Duodenal mucosa (tissue), 2 donors: ENCODE data around the gene CYTH1.
"Not testable (repeated sequence)": the region's sequence is repeated elsewhere in the genome, so short reads cannot be mapped to it uniquely, and the experiment has no call there.

ENCODE experiments used
- H3K27ac ChIP-seq: one replicate; pipeline ENCODE4 v1.7.0; 2013; ENCODE audit warnings: low read depth, low read length
- H3K27me3 ChIP-seq, 2 donors: one replicate each; pipeline ENCODE4 v1.7.0; 2013; ENCODE audit warnings: low read length in 2 of 2, control low read depth in 1 of 2; ENCODE audit not compliant: insufficient read depth in 2 of 2, control insufficient read depth in 1 of 2
- H3K36me3 ChIP-seq, 2 donors: one replicate each; pipeline ENCODE4 v1.7.0; 2013; ENCODE audit warnings: low read length in 2 of 2, control low read depth in 1 of 2; ENCODE audit not compliant: insufficient read depth in 2 of 2, control insufficient read depth in 1 of 2
- H3K4me1 ChIP-seq, 2 donors: one replicate each; pipeline ENCODE4 v1.7.0; 2013; ENCODE audit warnings: low read length in 2 of 2, control low read depth in 1 of 2; ENCODE audit not compliant: insufficient read depth in 2 of 2, control insufficient read depth in 1 of 2
- H3K4me3 ChIP-seq, 2 donors: one replicate each; pipeline ENCODE4 v1.7.0; 2013; ENCODE audit warnings: low read length in 2 of 2, low read depth in 1 of 2
- H3K9ac ChIP-seq, 2 donors: one replicate each; pipeline ENCODE4 v1.7.0; 2013; ENCODE audit warnings: low read length in 2 of 2, low read depth in 1 of 2
- H3K9me3 ChIP-seq, 2 donors: one replicate each; pipeline ENCODE4 v1.7.0; 2013; ENCODE audit warnings: low read length in 2 of 2, control low read depth in 1 of 2; ENCODE audit not compliant: control insufficient read depth in 1 of 2

CYTH1 gene

GRCh38 chr17:78675316-78675616 lies 106.8 kb downstream of the CYTH1 start:
- no peak overlapping the region for H3K4me3 ChIP-seq
- H3K27me3 ChIP-seq, result no peaks in the 10 kb centered on the region
- no peak overlapping the region for H3K27ac ChIP-seq
- peaks cover 42 to 77% of the 10 kb centered on the region in 2 donors for H3K36me3 ChIP-seq
- H3K9me3 ChIP-seq, result no peaks in the 10 kb centered on the region
- no peak overlapping the region for H3K9ac ChIP-seq
- peaks cover 11 to 14% of the 10 kb centered on the region in 2 donors for H3K4me1 ChIP-seq

- H3K36me3 ChIP-seq, result peaks cover 38 to 72% of the 10 kb centered on the region in 2 donors
- H3K4me1 ChIP-seq, result peaks cover 11 to 14% of the 10 kb centered on the region in 2 donors
- no peak overlapping the region for H3K9ac ChIP-seq
- no peaks in the 10 kb centered on the region for H3K27me3 ChIP-seq
- H3K9me3 ChIP-seq, result no peaks in the 10 kb centered on the region
- H3K4me3 ChIP-seq, result no peak overlapping the region
- no peak overlapping the region for H3K27ac ChIP-seq
Observed at GRCh38 chr17:78674595-78675315, 107.3 kb downstream of the CYTH1 start.

GRCh38 chr17:78674156-78674555 lies 107.9 kb downstream of the CYTH1 start:
- no peak overlapping the region for H3K27ac ChIP-seq
- H3K27me3 ChIP-seq, result no peaks in the 10 kb centered on the region
- H3K4me1 ChIP-seq, result peaks cover 11 to 14% of the 10 kb centered on the region in 2 donors
- peaks cover 32 to 66% of the 10 kb centered on the region in 2 donors for H3K36me3 ChIP-seq
- H3K9ac ChIP-seq, result no peak overlapping the region
- no peak overlapping the region for H3K4me3 ChIP-seq
- no peaks in the 10 kb centered on the region for H3K9me3 ChIP-seq

- H3K27ac ChIP-seq, result no peak overlapping the region
- no peak overlapping the region for H3K4me3 ChIP-seq
- peaks cover 28 to 59% of the 10 kb centered on the region in 2 donors for H3K36me3 ChIP-seq
Observed at GRCh38 chr17:78673395-78673794, 108.7 kb downstream of the CYTH1 start.

GRCh38 chr17:78672871-78673371 lies 109.2 kb downstream of the CYTH1 start:
- H3K4me3 ChIP-seq, result no peak overlapping the region
- no peaks in the 10 kb centered on the region for H3K27me3 ChIP-seq
- no peak overlapping the region for H3K27ac ChIP-seq
- no peaks in the 10 kb centered on the region for H3K9me3 ChIP-seq
- H3K4me1 ChIP-seq, result peaks cover 11 to 14% of the 10 kb centered on the region in 2 donors
- H3K36me3 ChIP-seq, result peaks cover 30 to 54% of the 10 kb centered on the region in 2 donors
- no peak overlapping the region for H3K9ac ChIP-seq

More at GRCh38 chr17:78673395-78673794, 108.7 kb downstream of the CYTH1 start:
- Histone ChIP-seq H3K27me3 (no peaks in the 10 kb centered on the region), H3K4me1 (peaks cover 11 to 14% of the 10 kb centered on the region in 2 donors), H3K9me3 (no peaks in the 10 kb centered on the region), H3K9ac (no peak overlapping the region)

GRCh38 chr17:78672005-78672404 lies 110.1 kb downstream of the CYTH1 start:
- no peak overlapping the region for H3K27ac ChIP-seq

GRCh38 chr17:78671726-78672001 lies 110.4 kb downstream of the CYTH1 start:
- not testable (repeated sequence) for H3K9ac ChIP-seq, H3K9me3 ChIP-seq, H3K27me3 ChIP-seq, H3K4me3 ChIP-seq, H3K27ac ChIP-seq
- Histone ChIP-seq H3K36me3 (peaks cover 21 to 45% of the 10 kb centered on the region in 2 donors), H3K4me1 (peaks cover 11 to 14% of the 10 kb centered on the region in 2 donors)

More at GRCh38 chr17:78672005-78672404, 110.1 kb downstream of the CYTH1 start:
- H3K9ac ChIP-seq, result no peak overlapping the region
- H3K4me3 ChIP-seq, result no peak overlapping the region
- H3K9me3 ChIP-seq, result no peaks in the 10 kb centered on the region
- peaks cover 11 to 14% of the 10 kb centered on the region in 2 donors for H3K4me1 ChIP-seq
- no peaks in the 10 kb centered on the region for H3K27me3 ChIP-seq
- peaks cover 25 to 49% of the 10 kb centered on the region in 2 donors for H3K36me3 ChIP-seq

- Histone ChIP-seq H3K27me3 (no peaks in the 10 kb centered on the region), H3K4me1 (peaks cover 17 to 18% of the 10 kb centered on the region in 2 donors), H3K9ac (no peak overlapping the region), H3K27ac (no peak overlapping the region), H3K4me3 (no peak overlapping the region), H3K9me3 (no peaks in the 10 kb centered on the region), H3K36me3 (peaks cover 21 to 39% of the 10 kb centered on the region in 2 donors)
Observed at GRCh38 chr17:78670850-78671725, 111.0 kb downstream of the CYTH1 start.

- Histone ChIP-seq H3K27me3 (no peaks in the 10 kb centered on the region), H3K9ac (no peak overlapping the region), H3K36me3 (peaks cover 14 to 29% of the 10 kb centered on the region in 2 donors), H3K4me1 (peaks cover 25 to 29% of the 10 kb centered on the region in 2 donors), H3K27ac (no peak overlapping the region), H3K9me3 (no peaks in the 10 kb centered on the region), H3K4me3 (no peak overlapping the region)
Observed at GRCh38 chr17:78669975-78670518, 112.0 kb downstream of the CYTH1 start.
